B cell (primary cell): ENCODE data around the gene PDE4B. TPM values are rescaled to one million over a fixed set of nuclear protein-coding genes. Genes with fewer than 3 reads are reported as not detected.

Experiments used
- ATAC-seq: fragments of 200-7000 bp; cut with Tn5 transposase; one replicate; pipeline ENCODE4 v1.10.0; 2021; ENCODE audit warnings: low read depth, mild to moderate bottlenecking, moderate number of reproducible peaks, moderate library complexity
- CTCF ChIA-PET: fragments of 350-600 bp; sonication (Branson Sonifier 250); formaldehyde crosslinking; loops from one replicate; lab custom pipeline; 2021; ENCODE audit warnings: antibody characterized with exemption, inconsistent platforms; lab: Charles Lee
- POLR2A ChIA-PET: fragments of 350-600 bp; sonication (Branson Sonifier 250); formaldehyde crosslinking; loops from one replicate; lab custom pipeline; 2021; ENCODE audit warnings: antibody characterized with exemption; lab: Charles Lee
- DNase-seq: peaks from one replicate; pipeline ENCODE4 v3.0.0; 2013
- H2AFZ ChIP-seq: 2 replicates; pipeline ENCODE4 v1.6.1; 2012; ENCODE audit warnings: mild to moderate bottlenecking, low read depth, low read length; ENCODE audit not compliant: insufficient read depth, poor library complexity, severe bottlenecking
- H3K27ac ChIP-seq, 2 donors: 1 replicate in 1 of 2; 2 replicates in 1 of 2; pipeline ENCODE4 v1.5.1; 2012 to 2013; ENCODE audit warnings: low read length in 2 of 2, mild to moderate bottlenecking in 2 of 2, moderate library complexity in 1 of 2
- H3K27me3 ChIP-seq, 4 experiments: fragments of 200-600 bp in 1 of 4; sonication (generic) in 1 of 4; replicated peaks in 1 of 4; 1 replicate in 2 of 4; 2 replicates in 2 of 4; pipeline versions ENCODE4 v1.6.1 to v1.7.0; 2013 to 2016; ENCODE audit warnings: low read length in 3 of 4, mild to moderate bottlenecking in 2 of 4, mixed read lengths in 1 of 4, moderate library complexity in 1 of 4; ENCODE audit not compliant: insufficient read depth in 4 of 4, control insufficient read depth in 3 of 4; ENCODE audit errors: control extremely low read depth in 1 of 4
- H3K36me3 ChIP-seq, 2 experiments: replicated peaks in 1 of 2; 1 replicate in 1 of 2; 2 replicates in 1 of 2; pipeline versions ENCODE4 v1.6.1 to v1.7.1; 2013; ENCODE audit warnings: low read length in 1 of 2; ENCODE audit not compliant: insufficient read depth in 2 of 2, control insufficient read depth in 1 of 2; ENCODE audit errors: control extremely low read depth in 1 of 2, extremely low read depth in 1 of 2
- H3K4me1 ChIP-seq, 2 donors: fragments of 200-600 bp in 1 of 2; sonication (generic) in 1 of 2; 1 replicate in 1 of 2; 2 replicates in 1 of 2; pipeline versions ENCODE4 v1.5.1 to v1.6.1; 2013 to 2017; ENCODE audit warnings: low read length in 2 of 2; ENCODE audit not compliant: control insufficient read depth in 2 of 2, insufficient read depth in 2 of 2
- H3K4me2 ChIP-seq: replicated peaks from 2 replicates; pipeline ENCODE3; 2012; ENCODE audit warnings: mild to moderate bottlenecking, low read depth, low read length; ENCODE audit not compliant: poor library complexity, severe bottlenecking
- H3K4me3 ChIP-seq, 5 experiments: fragments of 200-600 bp in 1 of 5; sonication (generic) in 1 of 5; 1 replicate in 3 of 5; 2 replicates in 2 of 5; pipeline versions ENCODE4 v1.5.1 to v1.7.0; 2011 to 2016; ENCODE audit warnings: low read length in 4 of 5, mild to moderate bottlenecking in 4 of 5, low read depth in 2 of 5, control low read depth in 1 of 5, moderate library complexity in 1 of 5; ENCODE audit not compliant: insufficient read depth in 1 of 5; ENCODE audit errors: control extremely low read depth in 1 of 5, extremely low read depth in 1 of 5
- H3K79me2 ChIP-seq: fragments of 200-600 bp; sonication (generic); one replicate; pipeline ENCODE4 v1.6.0; 2016; ENCODE audit warnings: low read length; ENCODE audit not compliant: control insufficient read depth, insufficient read depth
- H3K9ac ChIP-seq: fragments of 200-600 bp; sonication (generic); 2 replicates; pipeline ENCODE4 v1.6.1; 2017; ENCODE audit warnings: mild to moderate bottlenecking, low read length, moderate library complexity
- H3K9me3 ChIP-seq, 3 donors: one replicate each; pipeline versions ENCODE4 v1.6.1 to v1.7.1; 2013; ENCODE audit warnings: low read length in 2 of 3; ENCODE audit not compliant: control insufficient read depth in 2 of 3, insufficient read depth in 1 of 3; ENCODE audit errors: control extremely low read depth in 1 of 3
- H4K20me1 ChIP-seq: 2 replicates; pipeline ENCODE4 v1.6.0; 2012; ENCODE audit warnings: mild to moderate bottlenecking, low read length; ENCODE audit not compliant: insufficient read depth, control insufficient read depth, poor library complexity, severe bottlenecking
- H3K27ac Mint-ChIP-seq: one replicate; pipeline ENCODE4 v1.8.0; 2021; ENCODE audit warnings: mixed read lengths
- H3K27me3 Mint-ChIP-seq: one replicate; pipeline ENCODE4 v1.8.0; 2021; ENCODE audit warnings: mixed read lengths
- H3K4me1 Mint-ChIP-seq: one replicate; pipeline ENCODE4 v1.8.0; 2021; ENCODE audit warnings: mixed read lengths
- H3K4me3 Mint-ChIP-seq: one replicate; pipeline ENCODE4 v1.8.0; 2021; ENCODE audit warnings: mixed read lengths
- H3K9me3 Mint-ChIP-seq: one replicate; pipeline ENCODE4 v1.8.0; 2022; ENCODE audit warnings: mixed read lengths; ENCODE audit not compliant: insufficient read depth
- EZH2 ChIP-seq: IDR thresholded peaks from 2 replicates; pipeline ENCODE4 v1.6.1; 2012; ENCODE audit warnings: borderline replicate concordance, low read depth, mild to moderate bottlenecking, moderate library complexity, low read length; ENCODE audit not compliant: insufficient read depth, poor library complexity, severe bottlenecking
- WGBS: methylation state at CpG from one replicate; pipeline ENCODE4 v1.1.5; 2013; ENCODE audit warnings: missing lambda C conversion rate; ENCODE audit not compliant: insufficient coverage; 5-methylcytosine and 5-hydroxymethylcytosine counted together
- intact Hi-C: fragments of 100-400 bp; cut with micrococcal nuclease; formaldehyde crosslinking; loops from one replicate; pipeline ENCODE4 v1.10.0; 2022
- polyA plus RNA-seq: library from polyadenylated mRNA; depleted of rRNA; stranded (reverse); fragments of >200 nt; gene quantifications from 2 replicates; pipeline ENCODE4 v1.2.3, GENCODE V29; 2012
- total RNA-seq, 2 donors: library from RNA; stranded (reverse); fragments of 120-200 nt in 1 of 2; gene quantifications; 1 replicate in 1 of 2; 2 replicates in 1 of 2; pipeline versions ENCODE4 v1.2.3 to v1.2.4, GENCODE V29; 2013 to 2022

PDE4B gene
- total and polyA plus RNA-seq, 2 donors (not counting 1 experiment from before 2014, with no cell fraction given) = 63.7 to 242 TPM

- Histone ChIP-seq H3K79me2 (no peaks in the 10 kb centered on the region), H3K4me3 (no peak overlapping the region), H3K27me3 (peaks cover 0 to 5% (median 0%) of the 10 kb centered on the region in 4 experiments), H3K9ac (no peak overlapping the region), H3K9me3 (no peaks in the 10 kb centered on the region), H3K4me1 (no peaks in the 10 kb centered on the region), H3K36me3 (no peaks in the 10 kb centered on the region), H3K27ac (no peak overlapping the region), H3K4me2 (no peak overlapping the region), H4K20me1 (no peaks in the 10 kb centered on the region), H2AFZ (no peak overlapping the region)
- WGBS = no CpG with 5 or more reads among the region's 1 CpG
- Mint-ChIP-seq H3K27me3 (peaks cover 4% of the 10 kb centered on the region), H3K9me3 (no peaks in the 10 kb centered on the region), H3K27ac (no peak overlapping the region), H3K4me1 (no peaks in the 10 kb centered on the region), H3K4me3 (no peak overlapping the region)
- no peak for ATAC-seq
- no peak for TF ChIP-seq EZH2
- ChIA-PET CTCF (no interaction called here), POLR2A (no interaction called here)
- intact Hi-C loops = no loop called here
- DNase-seq = no peak
Measured at GRCh38 chr1:65830306-65830705, 37.6 kb downstream of the PDE4B start.

GRCh38 chr1:65832296-65832695 lies 39.6 kb downstream of the PDE4B start:
- Histone ChIP-seq H3K4me3 (no peak overlapping the region), H4K20me1 (no peaks in the 10 kb centered on the region), H3K27me3 (peaks cover 0 to under 1% (median 0%) of the 10 kb centered on the region in 4 experiments), H2AFZ (no peak overlapping the region), H3K9me3 (no peaks in the 10 kb centered on the region), H3K27ac (no peak overlapping the region), H3K36me3 (no peaks in the 10 kb centered on the region), H3K79me2 (no peaks in the 10 kb centered on the region), H3K4me2 (no peak overlapping the region), H3K4me1 (no peaks in the 10 kb centered on the region), H3K9ac (no peak overlapping the region)
- intact Hi-C loops = no loop called here
- 100% methylated on average over 1 of the region's 3 CpGs for WGBS
- ChIA-PET POLR2A (no interaction called here), CTCF (no interaction called here)
- TF ChIP-seq EZH2 = no peak
- no peaks in the 10 kb centered on the region for H3K4me1 Mint-ChIP-seq
- no peak for ATAC-seq
- no peaks in the 10 kb centered on the region for H3K27me3 Mint-ChIP-seq
- no peak overlapping the region for H3K4me3 Mint-ChIP-seq
- no peak for DNase-seq
- no peaks in the 10 kb centered on the region for H3K9me3 Mint-ChIP-seq
- no peak overlapping the region for H3K27ac Mint-ChIP-seq
